GM13977 (cell line): Measurements from ENCODE around the gene KCNH8.

Experiments
- DNase-seq: peaks from one replicate; pipeline ENCODE4 v3.0.0; 2012; ENCODE audit warnings: low spot score
- CTCF ChIP-seq: IDR thresholded peaks from 2 replicates; pipeline ENCODE4 v1.5.1; 2012; ENCODE audit warnings: mild to moderate bottlenecking, control low read depth; ENCODE audit not compliant: insufficient read depth; ENCODE audit errors: extremely low read depth, missing control alignments
- in situ Hi-C: fragments of 300-500 bp; cut with MboI; formaldehyde crosslinking; loops from one replicate; pipeline ENCODE4 v1.12.0; 2022; ENCODE audit warnings: low sequenced_read_pairs, low pct_unique_long_range_greater_than_20kb, mixed read lengths, inconsistent platforms; ENCODE audit not compliant: unreplicated experiment

KCNH8 gene

DNA sequence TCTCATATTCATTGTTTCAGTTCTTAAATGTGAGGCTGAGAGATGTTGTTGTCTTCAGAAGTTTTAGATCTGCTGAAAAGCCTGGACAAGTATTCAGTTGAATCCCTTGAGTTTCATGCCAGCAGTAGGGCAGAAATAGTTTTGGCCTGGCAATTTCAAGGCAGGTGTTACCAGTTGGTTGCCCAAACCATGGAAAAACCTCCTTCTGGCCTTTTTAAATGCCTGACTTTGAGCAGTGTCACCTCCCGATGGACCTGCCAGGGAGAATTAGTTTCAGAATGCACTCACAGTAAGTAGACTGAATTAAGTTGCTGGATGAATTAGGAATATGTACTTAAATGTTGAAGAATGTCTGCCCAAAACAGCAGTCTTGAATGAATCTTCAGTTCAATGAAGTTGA, 383.1 kb downstream of the KCNH8 start:
- in situ Hi-C loops, result no loop called here
- DNase-seq, result no peak
- no peak for TF ChIP-seq CTCF

- peak; percentile 9 for DNase-seq
- TF ChIP-seq CTCF, result no peak
- in situ Hi-C loops, result loop anchor here (10.0 kb wide), 1 partner anchor 195 kb away; no protein-coding TSS in a partner anchor
Measured at GRCh38 chr3:19539518-19540392, 391.4 kb downstream of the KCNH8 start.

DNA sequence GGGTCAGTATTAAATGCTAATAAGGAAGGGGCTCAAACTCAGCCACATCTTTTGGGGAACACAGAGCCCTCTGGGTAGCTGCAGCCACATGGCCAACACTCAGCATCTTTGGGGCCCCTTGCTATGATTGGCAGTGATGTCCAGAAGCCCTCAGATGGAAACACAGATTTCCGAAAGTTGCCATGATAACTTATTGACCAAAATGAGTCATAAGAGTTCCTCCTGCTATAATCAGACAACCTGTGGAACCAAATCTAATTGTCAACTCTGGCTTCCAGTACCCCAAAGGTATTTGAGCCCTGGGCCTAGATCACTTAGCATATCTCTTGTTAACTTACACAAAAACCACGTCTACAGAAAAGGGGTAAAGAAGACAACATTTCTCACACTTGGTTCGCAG, 392.2 kb downstream of the KCNH8 start:
- no peak for DNase-seq
- in situ Hi-C loops, result loop anchor here (10.0 kb wide), 1 partner anchor 196 kb away; no protein-coding TSS in a partner anchor
- no peak for TF ChIP-seq CTCF

DNA sequence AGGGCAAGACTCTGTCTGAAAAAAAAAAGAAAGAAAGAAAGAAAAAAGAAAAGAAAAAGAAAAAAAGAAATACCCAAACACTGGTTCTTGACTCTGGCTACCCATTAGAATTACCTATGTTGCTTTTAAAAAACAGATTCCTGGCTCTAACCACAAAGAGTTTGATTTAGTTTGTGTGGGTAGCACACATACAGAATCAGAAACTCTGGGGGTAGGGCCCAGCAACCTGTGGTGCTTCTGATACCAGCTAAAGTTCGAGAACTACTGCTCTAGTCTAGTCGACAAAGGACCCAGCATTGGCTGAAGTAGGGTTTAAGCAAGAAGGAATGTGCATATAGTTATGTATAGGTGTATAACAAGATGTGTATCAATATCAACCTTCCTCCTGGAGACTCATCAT, 393.0 kb downstream of the KCNH8 start:
- in situ Hi-C loops, result loop anchor here (10.0 kb wide), 1 partner anchor 196 kb away; no protein-coding TSS in a partner anchor

GRCh38 chr3:19543212-19543841, 395.0 kb downstream of the KCNH8 start:
- in situ Hi-C loops, result loop anchor here (10.0 kb wide), 1 partner anchor 199 kb away; no protein-coding TSS in a partner anchor
- peak; percentile 7 for DNase-seq
- peak; percentile 76 for TF ChIP-seq CTCF

More for the DNA sequence above, 393.0 kb downstream of the KCNH8 start:
- no peak for DNase-seq
- TF ChIP-seq CTCF, result no peak

DNA sequence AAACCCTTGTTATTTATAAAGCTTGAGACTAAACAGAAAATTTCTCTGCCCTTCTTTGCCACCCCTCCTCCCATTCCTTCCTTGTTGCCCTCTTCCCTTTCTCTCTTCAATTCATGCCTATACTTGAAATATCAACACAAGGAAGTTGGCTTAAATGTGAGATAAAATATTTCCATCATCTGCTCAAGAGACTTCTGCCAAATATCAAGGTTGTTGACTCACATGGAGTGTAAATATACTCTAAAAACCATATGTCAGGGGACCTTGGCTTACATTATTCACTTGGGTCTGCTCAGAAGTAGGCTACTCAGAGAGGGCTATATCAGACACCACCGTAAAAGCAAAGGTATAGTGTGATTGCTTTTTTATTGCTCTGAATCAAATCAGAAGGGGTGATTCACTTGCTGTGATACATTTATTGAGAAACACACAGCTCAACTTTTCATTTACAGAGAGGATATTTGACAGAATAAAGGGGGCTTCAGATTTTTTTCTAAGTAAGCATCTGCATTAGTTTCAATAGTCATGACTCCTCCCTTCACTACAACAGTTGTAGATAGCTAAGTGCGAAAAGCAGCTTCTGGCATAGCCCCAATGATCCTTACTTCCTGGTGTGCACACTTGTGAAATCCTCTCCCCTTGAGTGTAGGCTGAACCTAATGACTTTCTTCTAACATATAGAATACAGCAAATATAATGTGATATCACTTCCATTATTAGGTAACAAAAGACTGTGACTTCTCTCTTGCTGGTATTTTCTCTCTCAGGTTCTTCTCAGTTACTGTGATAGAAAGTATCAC, 399.6 kb downstream of the KCNH8 start:
- DNase-seq, result no peak
- in situ Hi-C loops, result loop anchor here (10.0 kb wide), 1 partner anchor 203 kb away; no protein-coding TSS in a partner anchor
- TF ChIP-seq CTCF, result no peak
